HEK293 (cell line): Measurements from ENCODE around the gene TMEM260.
A peak's percentile ranks its signal among the peaks of the same experiment; 100 is the strongest.

Experiments
- CTCF ChIA-PET: fragments of 350-600 bp; formaldehyde crosslinking; extraction: SDS; loops from one replicate; lab custom pipeline; 2021; ENCODE audit warnings: antibody characterized with exemption; lab: Yijun Ruan, JAX
- POLR2A ChIA-PET: fragments of 300-600 bp; formaldehyde crosslinking; extraction: SDS; loops from one replicate; lab custom pipeline; 2020; ENCODE audit warnings: antibody characterized with exemption, inconsistent platforms; lab: Yijun Ruan, JAX
- H3K27ac ChIP-seq: fragments of 200-500 bp; sonication (Bioruptor generic); 2 replicates; pipeline ENCODE4 v1.5.1; 2014; ENCODE audit warnings: low read depth, low read length, control low read depth, inconsistent platforms; ENCODE audit errors: extremely low read depth
- H3K36me3 ChIP-seq, 2 experiments: fragments of 200-500 bp in 1 of 2; sonication (Bioruptor generic) in 1 of 2; 1 replicate in 1 of 2; 2 replicates in 1 of 2; pipeline ENCODE4 v1.5.1; 2014 to 2017; ENCODE audit warnings: inconsistent platforms in 2 of 2, low read length in 2 of 2; ENCODE audit not compliant: control insufficient read depth in 2 of 2, insufficient read depth in 1 of 2
- H3K4me1 ChIP-seq: fragments of 200-500 bp; sonication (Bioruptor generic); 2 replicates; pipeline ENCODE4 v1.5.1; 2014; ENCODE audit warnings: mild to moderate bottlenecking, low read length, inconsistent platforms; ENCODE audit not compliant: control insufficient read depth, insufficient read depth
- H3K4me3 ChIP-seq: 2 replicates; pipeline ENCODE4 v1.5.1; 2011; ENCODE audit warnings: low read depth, mild to moderate bottlenecking, control low read depth, low read length, moderate library complexity
- H3K9me3 ChIP-seq: fragments of 200-500 bp; sonication (Bioruptor generic); 2 replicates; pipeline ENCODE4 v1.5.1; 2014; ENCODE audit warnings: low read depth, low read length, inconsistent platforms; ENCODE audit not compliant: control insufficient read depth, insufficient read depth
- OVOL3 ChIP-seq: fragments of 450-650 bp; formaldehyde crosslinking; IDR thresholded peaks from 2 replicates; pipeline ENCODE4 v1.5.1; 2016; ENCODE audit warnings: missing biosample characterization, missing genetic modification characterization
- SP7 ChIP-seq: fragments of 450-650 bp; formaldehyde crosslinking; IDR thresholded peaks from 2 replicates; pipeline ENCODE4 v1.5.1; 2016; ENCODE audit warnings: missing biosample characterization, missing genetic modification characterization
- YY1 ChIP-seq: fragments of 450-650 bp; formaldehyde crosslinking; IDR thresholded peaks from 2 replicates; pipeline ENCODE4 v1.5.1; 2018; ENCODE audit warnings: missing biosample characterization, missing genetic modification characterization
- ZBTB7A ChIP-seq: fragments of 450-650 bp; formaldehyde crosslinking; IDR thresholded peaks from 2 replicates; pipeline ENCODE4 v1.5.1; 2016; ENCODE audit warnings: low read depth, missing biosample characterization, missing genetic modification characterization
- ZBTB8A ChIP-seq: fragments of 450-650 bp; formaldehyde crosslinking; IDR thresholded peaks from 2 replicates; pipeline ENCODE4 v1.5.1; 2016; ENCODE audit warnings: missing biosample characterization, missing genetic modification characterization
- ZNF223 ChIP-seq: fragments of 450-650 bp; formaldehyde crosslinking; IDR thresholded peaks from 2 replicates; pipeline ENCODE4 v1.5.1; 2016; ENCODE audit warnings: missing biosample characterization, missing genetic modification characterization
- ZNF366 ChIP-seq: fragments of 450-650 bp; formaldehyde crosslinking; conservative IDR thresholded peaks from 2 replicates; pipeline ENCODE4 v1.5.1; 2016; ENCODE audit warnings: missing biosample characterization, missing genetic modification characterization
- ZNF416 ChIP-seq: fragments of 450-650 bp; formaldehyde crosslinking; IDR thresholded peaks from 2 replicates; pipeline ENCODE4 v1.5.1; 2016; ENCODE audit warnings: missing biosample characterization, missing genetic modification characterization
- ZNF548 ChIP-seq: fragments of 450-650 bp; formaldehyde crosslinking; IDR thresholded peaks from 2 replicates; pipeline ENCODE4 v1.5.1; 2016; ENCODE audit warnings: missing biosample characterization, missing genetic modification characterization
- ZNF658 ChIP-seq: fragments of 450-650 bp; formaldehyde crosslinking; IDR thresholded peaks from 2 replicates; pipeline ENCODE4; 2016; ENCODE audit warnings: missing biosample characterization, missing genetic modification characterization
- ZXDB ChIP-seq: fragments of 450-650 bp; formaldehyde crosslinking; IDR thresholded peaks from 2 replicates; pipeline ENCODE4 v1.5.1; 2016; ENCODE audit warnings: missing biosample characterization, missing genetic modification characterization
- TF ChIP-seq, protein P1 (sequence below): fragments of 450-650 bp; formaldehyde crosslinking; IDR thresholded peaks from 2 replicates; pipeline ENCODE4 v1.5.1; 2016; ENCODE audit warnings: missing biosample characterization, missing genetic modification characterization, borderline replicate concordance
- TF ChIP-seq, protein P2 (sequence below): fragments of 450-650 bp; formaldehyde crosslinking; IDR thresholded peaks from 2 replicates; pipeline ENCODE4 v1.5.1; 2016; ENCODE audit warnings: missing biosample characterization, missing genetic modification characterization
- TF ChIP-seq, protein P3 (sequence below): fragments of 450-650 bp; formaldehyde crosslinking; conservative IDR thresholded peaks from 2 replicates; pipeline ENCODE4 v1.5.1; 2016; ENCODE audit warnings: low read depth, missing biosample characterization, missing genetic modification characterization
- TF ChIP-seq, protein P4 (sequence below): fragments of 450-650 bp; formaldehyde crosslinking; IDR thresholded peaks from 2 replicates; pipeline ENCODE4 v1.5.1; 2017; ENCODE audit warnings: missing biosample characterization, missing genetic modification characterization
- TF ChIP-seq, protein P5 (sequence below): fragments of 450-650 bp; formaldehyde crosslinking; IDR thresholded peaks from 2 replicates; pipeline ENCODE4 v1.5.1; 2016; ENCODE audit warnings: missing biosample characterization, missing genetic modification characterization, low read depth
- TF ChIP-seq, protein P6 (sequence below): fragments of 450-650 bp; IDR thresholded peaks from 2 replicates; pipeline ENCODE4 v1.5.1; 2018; ENCODE audit warnings: missing biosample characterization, missing genetic modification characterization
- TF ChIP-seq, protein P7 (sequence below): fragments of 450-650 bp; IDR thresholded peaks from 2 replicates; pipeline ENCODE4 v1.5.1; 2018; ENCODE audit warnings: missing biosample characterization, mild to moderate bottlenecking, missing genetic modification characterization

TMEM260 gene

DNA sequence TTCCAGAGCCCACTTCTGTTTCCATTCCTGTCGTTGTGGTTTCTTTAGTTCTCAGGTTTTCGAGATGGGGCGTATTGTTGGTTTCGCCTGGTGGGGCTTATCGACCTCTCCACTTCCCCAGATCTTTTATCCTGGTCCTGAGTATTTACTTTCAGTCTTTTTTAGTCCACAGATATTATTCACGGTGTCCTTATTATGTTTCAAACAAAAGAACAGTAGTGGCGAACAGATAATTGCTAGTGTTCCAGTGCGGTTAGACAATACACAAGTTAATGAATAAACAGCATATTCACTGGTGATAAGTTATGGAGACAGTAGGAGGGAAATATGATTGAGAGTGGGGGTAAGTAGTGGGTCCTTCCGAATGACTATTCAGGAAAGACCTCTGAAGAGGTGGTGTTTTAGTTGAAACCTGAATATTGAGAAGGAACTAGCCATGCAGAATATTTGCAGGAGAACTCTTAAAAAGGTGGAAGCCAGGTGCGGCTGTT lies 668 bp downstream of the TMEM260 start:
- CTCF ChIA-PET: interaction anchor here (0.6 to 1.4 kb wide), 6 partner anchors 8 to 155 kb away, joined by 3 to 10 read pairs (median 3); no protein-coding TSS in a partner anchor
- Histone ChIP-seq H3K9me3 (no peaks in the 10 kb centered on the region), H3K36me3 (no peaks in the 10 kb centered on the region), H3K4me3 (peak overlapping the region; percentile 92), H3K4me1 (peaks cover 29% of the 10 kb centered on the region), H3K27ac (peak overlapping the region; percentile 82)
- POLR2A ChIA-PET: interaction anchor here (0.9 to 1.9 kb wide), 3 partner anchors 10 to 54 kb away, joined by 3 to 22 read pairs (median 3); no protein-coding TSS in a partner anchor
- no peak for TF ChIP-seq ZNF223 (tag by site-specific recombination)
- TF ChIP-seq, protein P1, sequence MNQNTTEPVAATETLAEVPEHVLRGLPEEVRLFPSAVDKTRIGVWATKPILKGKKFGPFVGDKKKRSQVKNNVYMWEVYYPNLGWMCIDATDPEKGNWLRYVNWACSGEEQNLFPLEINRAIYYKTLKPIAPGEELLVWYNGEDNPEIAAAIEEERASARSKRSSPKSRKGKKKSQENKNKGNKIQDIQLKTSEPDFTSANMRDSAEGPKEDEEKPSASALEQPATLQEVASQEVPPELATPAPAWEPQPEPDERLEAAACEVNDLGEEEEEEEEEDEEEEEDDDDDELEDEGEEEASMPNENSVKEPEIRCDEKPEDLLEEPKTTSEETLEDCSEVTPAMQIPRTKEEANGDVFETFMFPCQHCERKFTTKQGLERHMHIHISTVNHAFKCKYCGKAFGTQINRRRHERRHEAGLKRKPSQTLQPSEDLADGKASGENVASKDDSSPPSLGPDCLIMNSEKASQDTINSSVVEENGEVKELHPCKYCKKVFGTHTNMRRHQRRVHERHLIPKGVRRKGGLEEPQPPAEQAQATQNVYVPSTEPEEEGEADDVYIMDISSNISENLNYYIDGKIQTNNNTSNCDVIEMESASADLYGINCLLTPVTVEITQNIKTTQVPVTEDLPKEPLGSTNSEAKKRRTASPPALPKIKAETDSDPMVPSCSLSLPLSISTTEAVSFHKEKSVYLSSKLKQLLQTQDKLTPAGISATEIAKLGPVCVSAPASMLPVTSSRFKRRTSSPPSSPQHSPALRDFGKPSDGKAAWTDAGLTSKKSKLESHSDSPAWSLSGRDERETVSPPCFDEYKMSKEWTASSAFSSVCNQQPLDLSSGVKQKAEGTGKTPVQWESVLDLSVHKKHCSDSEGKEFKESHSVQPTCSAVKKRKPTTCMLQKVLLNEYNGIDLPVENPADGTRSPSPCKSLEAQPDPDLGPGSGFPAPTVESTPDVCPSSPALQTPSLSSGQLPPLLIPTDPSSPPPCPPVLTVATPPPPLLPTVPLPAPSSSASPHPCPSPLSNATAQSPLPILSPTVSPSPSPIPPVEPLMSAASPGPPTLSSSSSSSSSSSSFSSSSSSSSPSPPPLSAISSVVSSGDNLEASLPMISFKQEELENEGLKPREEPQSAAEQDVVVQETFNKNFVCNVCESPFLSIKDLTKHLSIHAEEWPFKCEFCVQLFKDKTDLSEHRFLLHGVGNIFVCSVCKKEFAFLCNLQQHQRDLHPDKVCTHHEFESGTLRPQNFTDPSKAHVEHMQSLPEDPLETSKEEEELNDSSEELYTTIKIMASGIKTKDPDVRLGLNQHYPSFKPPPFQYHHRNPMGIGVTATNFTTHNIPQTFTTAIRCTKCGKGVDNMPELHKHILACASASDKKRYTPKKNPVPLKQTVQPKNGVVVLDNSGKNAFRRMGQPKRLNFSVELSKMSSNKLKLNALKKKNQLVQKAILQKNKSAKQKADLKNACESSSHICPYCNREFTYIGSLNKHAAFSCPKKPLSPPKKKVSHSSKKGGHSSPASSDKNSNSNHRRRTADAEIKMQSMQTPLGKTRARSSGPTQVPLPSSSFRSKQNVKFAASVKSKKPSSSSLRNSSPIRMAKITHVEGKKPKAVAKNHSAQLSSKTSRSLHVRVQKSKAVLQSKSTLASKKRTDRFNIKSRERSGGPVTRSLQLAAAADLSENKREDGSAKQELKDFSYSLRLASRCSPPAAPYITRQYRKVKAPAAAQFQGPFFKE: no peak
- TF ChIP-seq, protein P2, sequence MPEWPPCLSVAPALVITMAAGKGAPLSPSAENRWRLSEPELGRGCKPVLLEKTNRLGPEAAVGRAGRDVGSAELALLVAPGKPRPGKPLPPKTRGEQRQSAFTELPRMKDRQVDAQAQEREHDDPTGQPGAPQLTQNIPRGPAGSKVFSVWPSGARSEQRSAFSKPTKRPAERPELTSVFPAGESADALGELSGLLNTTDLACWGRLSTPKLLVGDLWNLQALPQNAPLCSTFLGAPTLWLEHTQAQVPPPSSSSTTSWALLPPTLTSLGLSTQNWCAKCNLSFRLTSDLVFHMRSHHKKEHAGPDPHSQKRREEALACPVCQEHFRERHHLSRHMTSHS (tag by site-specific recombination): no peak
- TF ChIP-seq, protein P3, sequence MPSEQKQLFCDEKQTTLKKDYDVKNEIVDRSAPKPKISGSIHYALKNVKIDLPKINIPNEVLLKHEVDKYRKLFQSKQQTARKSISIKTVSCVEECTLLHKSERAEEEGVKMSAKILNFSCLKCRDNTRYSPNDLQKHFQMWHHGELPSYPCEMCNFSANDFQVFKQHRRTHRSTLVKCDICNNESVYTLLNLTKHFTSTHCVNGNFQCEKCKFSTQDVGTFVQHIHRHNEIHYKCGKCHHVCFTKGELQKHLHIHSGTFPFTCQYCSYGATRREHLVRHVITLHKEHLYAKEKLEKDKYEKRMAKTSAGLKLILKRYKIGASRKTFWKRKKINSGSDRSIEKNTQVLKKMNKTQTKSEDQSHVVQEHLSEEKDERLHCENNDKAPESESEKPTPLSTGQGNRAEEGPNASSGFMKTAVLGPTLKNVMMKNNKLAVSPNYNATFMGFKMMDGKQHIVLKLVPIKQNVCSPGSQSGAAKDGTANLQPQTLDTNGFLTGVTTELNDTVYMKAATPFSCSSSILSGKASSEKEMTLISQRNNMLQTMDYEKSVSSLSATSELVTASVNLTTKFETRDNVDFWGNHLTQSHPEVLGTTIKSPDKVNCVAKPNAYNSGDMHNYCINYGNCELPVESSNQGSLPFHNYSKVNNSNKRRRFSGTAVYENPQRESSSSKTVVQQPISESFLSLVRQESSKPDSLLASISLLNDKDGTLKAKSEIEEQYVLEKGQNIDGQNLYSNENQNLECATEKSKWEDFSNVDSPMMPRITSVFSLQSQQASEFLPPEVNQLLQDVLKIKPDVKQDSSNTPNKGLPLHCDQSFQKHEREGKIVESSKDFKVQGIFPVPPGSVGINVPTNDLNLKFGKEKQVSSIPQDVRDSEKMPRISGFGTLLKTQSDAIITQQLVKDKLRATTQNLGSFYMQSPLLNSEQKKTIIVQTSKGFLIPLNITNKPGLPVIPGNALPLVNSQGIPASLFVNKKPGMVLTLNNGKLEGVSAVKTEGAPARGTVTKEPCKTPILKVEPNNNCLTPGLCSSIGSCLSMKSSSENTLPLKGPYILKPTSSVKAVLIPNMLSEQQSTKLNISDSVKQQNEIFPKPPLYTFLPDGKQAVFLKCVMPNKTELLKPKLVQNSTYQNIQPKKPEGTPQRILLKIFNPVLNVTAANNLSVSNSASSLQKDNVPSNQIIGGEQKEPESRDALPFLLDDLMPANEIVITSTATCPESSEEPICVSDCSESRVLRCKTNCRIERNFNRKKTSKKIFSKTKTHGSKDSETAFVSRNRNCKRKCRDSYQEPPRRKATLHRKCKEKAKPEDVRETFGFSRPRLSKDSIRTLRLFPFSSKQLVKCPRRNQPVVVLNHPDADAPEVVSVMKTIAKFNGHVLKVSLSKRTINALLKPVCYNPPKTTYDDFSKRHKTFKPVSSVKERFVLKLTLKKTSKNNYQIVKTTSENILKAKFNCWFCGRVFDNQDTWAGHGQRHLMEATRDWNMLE: no peak
- TF ChIP-seq, protein P4, sequence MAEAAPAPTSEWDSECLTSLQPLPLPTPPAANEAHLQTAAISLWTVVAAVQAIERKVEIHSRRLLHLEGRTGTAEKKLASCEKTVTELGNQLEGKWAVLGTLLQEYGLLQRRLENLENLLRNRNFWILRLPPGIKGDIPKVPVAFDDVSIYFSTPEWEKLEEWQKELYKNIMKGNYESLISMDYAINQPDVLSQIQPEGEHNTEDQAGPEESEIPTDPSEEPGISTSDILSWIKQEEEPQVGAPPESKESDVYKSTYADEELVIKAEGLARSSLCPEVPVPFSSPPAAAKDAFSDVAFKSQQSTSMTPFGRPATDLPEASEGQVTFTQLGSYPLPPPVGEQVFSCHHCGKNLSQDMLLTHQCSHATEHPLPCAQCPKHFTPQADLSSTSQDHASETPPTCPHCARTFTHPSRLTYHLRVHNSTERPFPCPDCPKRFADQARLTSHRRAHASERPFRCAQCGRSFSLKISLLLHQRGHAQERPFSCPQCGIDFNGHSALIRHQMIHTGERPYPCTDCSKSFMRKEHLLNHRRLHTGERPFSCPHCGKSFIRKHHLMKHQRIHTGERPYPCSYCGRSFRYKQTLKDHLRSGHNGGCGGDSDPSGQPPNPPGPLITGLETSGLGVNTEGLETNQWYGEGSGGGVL (tag by site-specific recombination): no peak
- TF ChIP-seq, protein P5, sequence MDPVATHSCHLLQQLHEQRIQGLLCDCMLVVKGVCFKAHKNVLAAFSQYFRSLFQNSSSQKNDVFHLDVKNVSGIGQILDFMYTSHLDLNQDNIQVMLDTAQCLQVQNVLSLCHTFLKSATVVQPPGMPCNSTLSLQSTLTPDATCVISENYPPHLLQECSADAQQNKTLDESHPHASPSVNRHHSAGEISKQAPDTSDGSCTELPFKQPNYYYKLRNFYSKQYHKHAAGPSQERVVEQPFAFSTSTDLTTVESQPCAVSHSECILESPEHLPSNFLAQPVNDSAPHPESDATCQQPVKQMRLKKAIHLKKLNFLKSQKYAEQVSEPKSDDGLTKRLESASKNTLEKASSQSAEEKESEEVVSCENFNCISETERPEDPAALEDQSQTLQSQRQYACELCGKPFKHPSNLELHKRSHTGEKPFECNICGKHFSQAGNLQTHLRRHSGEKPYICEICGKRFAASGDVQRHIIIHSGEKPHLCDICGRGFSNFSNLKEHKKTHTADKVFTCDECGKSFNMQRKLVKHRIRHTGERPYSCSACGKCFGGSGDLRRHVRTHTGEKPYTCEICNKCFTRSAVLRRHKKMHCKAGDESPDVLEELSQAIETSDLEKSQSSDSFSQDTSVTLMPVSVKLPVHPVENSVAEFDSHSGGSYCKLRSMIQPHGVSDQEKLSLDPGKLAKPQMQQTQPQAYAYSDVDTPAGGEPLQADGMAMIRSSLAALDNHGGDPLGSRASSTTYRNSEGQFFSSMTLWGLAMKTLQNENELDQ (tag by site-specific recombination): no peak
- peak; percentile 46; the same call in 1 of the 2 replicates for TF ChIP-seq ZNF366
- TF ChIP-seq, protein P6, sequence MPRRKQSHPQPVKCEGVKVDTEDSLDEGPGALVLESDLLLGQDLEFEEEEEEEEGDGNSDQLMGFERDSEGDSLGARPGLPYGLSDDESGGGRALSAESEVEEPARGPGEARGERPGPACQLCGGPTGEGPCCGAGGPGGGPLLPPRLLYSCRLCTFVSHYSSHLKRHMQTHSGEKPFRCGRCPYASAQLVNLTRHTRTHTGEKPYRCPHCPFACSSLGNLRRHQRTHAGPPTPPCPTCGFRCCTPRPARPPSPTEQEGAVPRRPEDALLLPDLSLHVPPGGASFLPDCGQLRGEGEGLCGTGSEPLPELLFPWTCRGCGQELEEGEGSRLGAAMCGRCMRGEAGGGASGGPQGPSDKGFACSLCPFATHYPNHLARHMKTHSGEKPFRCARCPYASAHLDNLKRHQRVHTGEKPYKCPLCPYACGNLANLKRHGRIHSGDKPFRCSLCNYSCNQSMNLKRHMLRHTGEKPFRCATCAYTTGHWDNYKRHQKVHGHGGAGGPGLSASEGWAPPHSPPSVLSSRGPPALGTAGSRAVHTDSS (tag by site-specific recombination): no peak
- no peak for TF ChIP-seq ZBTB8A (tag by site-specific recombination)
- TF ChIP-seq SP7 (tag by site-specific recombination): peak; percentile 49
- TF ChIP-seq ZBTB7A (tag by site-specific recombination): no peak
- TF ChIP-seq YY1: no peak
- no peak for TF ChIP-seq ZNF548
- TF ChIP-seq ZXDB (tag by site-specific recombination): no peak
- no peak for TF ChIP-seq ZNF658
- TF ChIP-seq, protein P7, sequence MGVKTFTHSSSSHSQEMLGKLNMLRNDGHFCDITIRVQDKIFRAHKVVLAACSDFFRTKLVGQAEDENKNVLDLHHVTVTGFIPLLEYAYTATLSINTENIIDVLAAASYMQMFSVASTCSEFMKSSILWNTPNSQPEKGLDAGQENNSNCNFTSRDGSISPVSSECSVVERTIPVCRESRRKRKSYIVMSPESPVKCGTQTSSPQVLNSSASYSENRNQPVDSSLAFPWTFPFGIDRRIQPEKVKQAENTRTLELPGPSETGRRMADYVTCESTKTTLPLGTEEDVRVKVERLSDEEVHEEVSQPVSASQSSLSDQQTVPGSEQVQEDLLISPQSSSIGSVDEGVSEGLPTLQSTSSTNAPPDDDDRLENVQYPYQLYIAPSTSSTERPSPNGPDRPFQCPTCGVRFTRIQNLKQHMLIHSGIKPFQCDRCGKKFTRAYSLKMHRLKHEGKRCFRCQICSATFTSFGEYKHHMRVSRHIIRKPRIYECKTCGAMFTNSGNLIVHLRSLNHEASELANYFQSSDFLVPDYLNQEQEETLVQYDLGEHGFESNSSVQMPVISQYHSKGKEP (tag by site-specific recombination): no peak
- TF ChIP-seq ZNF416 (tag by site-specific recombination): no peak
- no peak for TF ChIP-seq OVOL3 (tag by site-specific recombination)
